Medulla oblongata (tissue), 1 donor: ENCODE results near the gene WNT3.

Experiments used
- DNase-seq: peaks from one replicate; pipeline ENCODE4 v3.0.0-alpha.2; 2015; ENCODE audit errors: extremely low spot score

The WNT3 gene

DNA sequence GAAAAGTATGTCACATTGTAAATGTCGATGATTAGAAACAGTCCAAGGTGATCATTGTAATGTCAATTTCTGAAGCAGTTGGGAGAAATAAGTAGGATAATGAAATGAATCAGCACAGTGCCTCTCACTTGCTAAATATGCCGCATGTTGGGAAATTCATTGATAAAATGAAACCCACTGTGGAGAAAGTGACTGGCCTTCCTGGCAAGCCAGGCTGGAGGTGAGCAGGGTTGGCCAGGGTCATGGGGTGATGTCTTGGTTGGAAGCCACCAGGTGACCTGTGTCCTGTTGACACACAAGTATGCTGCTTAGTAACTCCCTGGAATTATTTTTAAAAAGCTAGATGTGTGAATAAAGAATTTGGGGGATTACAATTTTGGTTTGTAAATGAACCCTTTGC lies 18.0 kb upstream of the WNT3 start:
- DNase-seq, result no peak

DNA sequence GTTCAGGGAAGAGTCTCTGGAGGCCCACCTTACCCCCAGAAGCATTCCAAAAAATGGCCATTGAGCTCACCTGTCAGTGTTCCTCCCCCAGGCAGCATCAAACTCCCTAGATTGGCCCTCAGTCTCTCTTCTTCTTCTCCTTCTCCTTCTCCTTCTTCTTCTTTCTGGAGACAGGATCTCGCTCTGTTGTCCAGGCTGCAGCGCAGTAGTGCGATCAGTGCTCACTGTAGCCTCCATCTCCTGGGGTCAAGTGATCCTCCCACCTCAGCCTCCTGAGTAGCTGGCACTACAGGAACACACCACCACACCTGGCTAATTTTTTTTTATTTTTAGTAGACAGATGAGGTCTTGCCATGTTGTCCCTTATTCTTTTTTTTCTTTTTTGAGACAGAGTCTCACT lies 16.4 kb upstream of the WNT3 start:
- no peak for DNase-seq

DNA sequence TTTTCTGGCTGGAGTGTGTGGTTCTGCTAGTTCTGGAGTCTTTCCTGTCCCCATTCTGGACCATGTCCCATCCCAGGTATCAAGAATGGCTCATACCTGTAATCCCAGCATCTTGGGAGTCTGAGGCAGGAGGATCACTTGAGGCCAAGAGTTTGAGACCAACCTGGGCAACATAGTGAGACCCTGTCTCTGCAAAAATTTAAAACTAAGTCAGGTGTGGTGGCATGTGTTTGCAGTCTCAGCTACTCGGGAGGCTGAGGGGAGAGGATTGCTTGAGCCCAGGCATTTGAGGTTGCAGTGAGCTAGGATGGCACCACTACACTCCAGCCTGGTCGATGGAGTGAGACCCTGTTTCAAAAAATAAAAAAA lies 15.3 kb upstream of the WNT3 start:
- no peak for DNase-seq

DNA sequence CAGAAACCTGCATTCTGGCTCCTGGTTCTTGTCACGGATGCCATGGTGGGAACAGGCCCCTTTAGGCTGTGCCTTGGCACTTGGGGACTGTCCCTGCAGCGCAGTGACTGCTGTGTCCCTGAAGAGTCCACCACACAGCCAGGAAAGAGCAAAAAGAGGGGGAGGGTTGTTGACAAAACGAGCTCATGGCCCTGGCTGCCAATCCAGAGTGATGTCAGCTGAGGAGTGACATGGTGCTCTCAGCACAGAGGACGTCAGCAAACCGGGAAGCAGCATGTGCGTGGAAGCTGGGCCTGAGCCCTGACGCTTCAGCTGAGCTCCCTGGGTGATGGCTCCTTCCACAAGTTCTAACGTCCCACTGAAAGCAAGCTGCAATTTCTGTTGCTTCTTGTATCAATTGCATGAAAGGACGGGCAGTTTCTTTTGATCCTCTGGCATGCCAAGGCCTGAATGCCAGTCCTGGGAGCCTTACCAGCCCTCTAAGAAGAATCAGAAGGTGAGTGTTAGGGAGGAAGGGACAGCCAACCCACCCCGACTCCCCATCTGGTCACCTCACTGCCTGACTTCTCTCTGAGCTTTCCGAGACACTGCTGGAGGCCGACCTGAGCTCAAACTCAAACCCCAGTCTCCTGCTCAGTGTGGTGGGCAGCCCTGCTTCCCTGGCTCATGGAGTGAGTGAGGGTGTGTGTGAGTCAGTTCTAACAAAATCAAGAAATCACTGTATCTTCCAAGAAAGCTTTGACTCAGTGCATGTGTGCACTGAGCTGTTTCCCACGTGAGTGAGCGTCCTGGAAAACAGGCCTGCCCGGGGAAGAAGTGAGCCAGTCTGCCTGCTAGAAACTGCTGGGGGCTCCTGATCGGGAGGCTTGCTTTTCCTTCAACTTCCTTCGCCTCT lies 14.7 kb upstream of the WNT3 start:
- DNase-seq, result peak; percentile 85

DNA sequence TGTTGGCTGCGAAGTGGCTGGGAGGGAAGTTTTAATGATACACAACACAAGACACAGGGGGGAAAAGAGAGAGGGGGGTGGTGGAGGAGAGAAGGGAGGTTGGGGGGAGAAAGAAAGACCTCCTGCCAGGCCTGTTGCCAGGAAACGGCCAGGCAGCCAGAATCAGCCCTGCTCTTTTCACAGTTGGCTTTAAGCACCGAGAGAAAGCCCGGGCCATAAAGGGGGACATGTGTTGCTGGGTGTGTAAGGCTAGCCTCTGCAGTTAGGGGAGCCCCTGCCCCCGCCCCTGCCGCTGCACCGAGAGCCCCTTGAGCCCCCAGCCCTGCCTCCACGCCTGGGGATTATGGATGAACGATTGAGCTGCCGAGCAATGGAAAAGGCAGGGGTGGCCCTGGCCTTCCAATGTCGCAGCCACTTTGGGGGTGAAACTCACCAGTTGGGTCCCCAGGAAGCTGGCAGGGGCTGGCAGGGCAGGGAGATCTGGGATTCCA lies 13.9 kb upstream of the WNT3 start:
- DNase-seq, result peak; percentile 76

DNA sequence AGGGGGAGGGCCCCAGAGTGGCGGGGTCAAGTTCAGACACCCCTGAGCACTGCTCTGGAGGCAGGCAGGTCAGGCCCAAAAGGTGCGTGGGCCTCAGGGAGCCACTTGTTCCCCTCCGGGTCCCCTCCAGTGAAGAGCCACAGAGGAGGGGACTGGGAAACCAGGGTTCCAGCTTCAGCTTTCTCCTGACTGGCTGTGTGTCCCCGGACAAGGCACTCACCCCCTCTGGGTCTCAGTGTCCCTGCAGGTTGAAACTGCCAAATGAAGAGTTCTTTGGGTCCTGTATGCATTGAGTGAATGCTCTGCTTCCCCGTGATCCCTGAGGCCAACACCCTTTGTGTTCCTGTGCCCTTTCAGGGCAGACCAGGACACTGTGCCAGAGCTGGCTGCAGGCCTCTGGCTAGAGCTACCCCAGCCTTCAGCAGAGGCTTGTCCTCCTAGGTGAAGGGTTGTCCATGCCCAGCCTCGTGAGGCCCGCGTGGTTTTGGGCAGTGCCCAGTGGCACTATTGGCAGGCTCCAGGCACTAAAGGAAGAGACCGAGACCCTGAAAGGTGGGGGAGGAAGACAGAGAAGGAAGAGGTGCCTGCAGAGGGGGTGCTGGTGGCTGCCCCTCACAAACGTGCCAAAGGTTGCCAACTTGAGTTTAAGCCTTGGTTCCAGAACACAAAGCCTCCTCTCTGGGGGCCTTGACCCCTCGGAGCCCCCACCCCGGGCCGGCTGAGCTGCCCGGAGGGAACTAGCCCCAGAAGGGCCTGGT lies 13.3 kb upstream of the WNT3 start:
- peak; percentile 80 for DNase-seq

DNA sequence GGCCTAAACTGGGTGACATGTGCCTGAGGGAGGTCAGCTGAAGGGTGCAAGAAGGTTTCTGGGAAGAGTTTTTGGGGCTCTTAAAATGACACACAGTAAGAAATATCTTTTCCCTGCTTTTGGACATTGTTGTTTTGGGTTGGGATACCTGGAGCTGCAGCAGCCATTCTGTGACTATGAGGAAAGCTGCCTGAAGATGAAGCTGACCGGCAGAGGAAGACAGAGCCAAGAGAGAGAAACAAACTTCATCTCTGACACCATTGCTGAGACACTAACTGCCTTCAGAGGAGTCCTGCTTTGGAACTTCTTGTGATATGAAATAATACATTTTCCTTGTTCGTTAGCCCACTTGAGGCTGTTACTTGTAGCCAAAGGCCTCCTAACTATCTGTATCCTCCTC lies 8.8 kb upstream of the WNT3 start:
- no peak for DNase-seq

DNA sequence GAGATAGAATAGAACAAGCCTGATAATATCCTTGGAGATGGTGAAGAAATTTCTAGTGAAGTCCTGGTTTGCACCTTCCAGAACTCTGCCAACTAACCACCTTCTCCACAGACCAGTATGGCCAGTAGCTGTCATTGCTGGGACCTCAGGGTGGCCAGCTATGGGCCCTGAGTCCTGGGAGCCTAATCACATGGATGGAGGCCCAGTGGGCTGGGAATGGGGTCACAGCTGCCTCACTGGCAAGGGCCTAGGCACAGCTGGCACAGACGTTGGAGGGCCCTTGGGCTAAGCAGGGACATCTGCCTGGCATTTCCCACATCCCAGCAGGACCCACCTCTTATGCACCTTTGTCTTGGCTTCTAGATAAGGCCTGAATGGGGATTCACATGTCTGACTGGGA lies 7.6 kb upstream of the WNT3 start:
- no peak for DNase-seq

DNA sequence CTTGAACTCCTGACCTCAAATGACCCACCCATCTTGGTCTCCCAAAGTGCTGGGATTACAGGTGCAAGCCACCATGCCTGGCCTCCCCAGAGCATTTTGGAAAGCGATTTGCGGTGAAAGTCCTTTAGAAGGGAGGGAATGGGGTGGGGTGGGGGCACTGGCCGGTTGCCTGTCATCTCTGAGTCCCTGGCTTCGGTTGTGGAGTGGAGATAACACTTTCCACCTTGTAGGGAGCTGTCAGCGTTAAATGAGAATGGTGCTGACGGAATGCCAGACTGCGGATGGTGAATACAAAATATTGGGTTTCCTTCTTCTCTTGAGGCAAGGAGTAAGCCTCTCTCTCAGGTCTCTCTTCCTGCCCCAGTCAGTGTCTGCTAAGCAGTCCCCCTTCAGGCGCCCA lies 5.2 kb upstream of the WNT3 start:
- no peak for DNase-seq

DNA sequence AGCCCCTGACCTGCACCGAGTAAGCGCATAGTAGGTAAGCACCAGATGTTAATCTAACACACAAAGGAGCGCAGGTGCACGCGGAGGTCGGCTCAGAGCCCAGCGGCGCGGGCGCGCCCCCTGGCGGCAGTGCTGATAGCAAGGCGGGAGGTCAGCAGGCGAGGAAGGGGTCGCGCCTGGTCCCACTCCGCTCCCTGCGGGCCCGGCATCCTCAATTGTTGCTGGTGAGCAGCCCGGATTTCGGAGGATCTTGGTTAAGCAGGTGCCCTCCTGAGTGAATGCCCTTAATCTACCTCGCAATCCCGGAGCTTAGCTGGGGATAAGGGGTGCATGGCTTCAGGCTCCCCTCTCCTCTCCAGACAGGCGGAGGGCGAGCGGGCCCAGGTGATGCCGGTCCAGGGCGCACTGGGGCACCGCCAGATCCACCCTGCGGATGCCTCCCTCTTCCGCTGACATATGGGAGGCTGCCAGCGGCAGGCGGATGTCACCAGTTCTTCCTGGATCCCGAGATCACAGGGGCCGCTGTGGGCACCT lies 4.0 kb upstream of the WNT3 start:
- DNase-seq, result no peak

DNA sequence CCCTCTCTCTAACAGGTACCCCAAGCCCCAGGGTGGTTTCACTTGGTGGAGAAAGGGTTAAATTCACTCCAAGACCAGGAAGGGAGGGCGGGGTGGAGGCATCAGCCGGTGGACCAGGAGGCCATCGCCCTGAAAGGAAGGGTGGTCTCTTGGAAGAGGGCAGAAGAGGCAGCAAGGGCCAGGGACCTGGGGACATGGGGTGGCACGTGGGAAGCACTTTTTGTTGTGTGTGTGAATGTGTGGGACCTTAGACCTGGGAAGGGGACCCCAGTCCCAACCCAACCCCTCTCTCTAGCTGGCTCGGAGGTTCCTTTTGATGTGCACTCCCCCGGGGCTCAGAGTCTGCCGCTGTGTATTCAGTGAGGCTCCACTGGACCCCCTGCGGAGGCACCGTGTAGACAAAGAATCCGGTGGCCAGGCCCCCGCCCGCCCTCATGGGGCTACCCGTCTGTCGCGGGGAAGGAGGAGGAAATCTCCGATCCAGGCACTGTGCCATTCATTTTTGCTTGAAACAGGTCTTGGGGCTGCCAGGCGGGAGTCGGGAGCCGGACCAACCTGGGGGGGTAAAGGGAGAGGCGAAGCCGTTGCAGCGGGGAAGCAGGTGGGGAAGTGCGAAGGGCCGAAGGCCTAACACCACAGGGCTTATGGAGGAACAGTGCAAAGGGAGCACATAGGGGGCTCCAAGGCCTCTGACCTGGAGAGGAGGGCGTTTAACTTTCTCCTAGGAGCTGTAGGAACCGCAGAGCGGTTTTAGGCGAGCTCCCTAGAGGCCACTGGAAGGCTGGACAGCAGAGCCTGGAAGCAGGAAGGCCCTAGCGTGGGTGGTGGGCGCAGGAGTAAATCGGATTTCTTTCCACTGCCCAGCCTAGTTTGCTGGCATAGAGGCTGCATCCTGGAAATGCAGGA lies 3.2 kb upstream of the WNT3 start:
- DNase-seq, result no peak

DNA sequence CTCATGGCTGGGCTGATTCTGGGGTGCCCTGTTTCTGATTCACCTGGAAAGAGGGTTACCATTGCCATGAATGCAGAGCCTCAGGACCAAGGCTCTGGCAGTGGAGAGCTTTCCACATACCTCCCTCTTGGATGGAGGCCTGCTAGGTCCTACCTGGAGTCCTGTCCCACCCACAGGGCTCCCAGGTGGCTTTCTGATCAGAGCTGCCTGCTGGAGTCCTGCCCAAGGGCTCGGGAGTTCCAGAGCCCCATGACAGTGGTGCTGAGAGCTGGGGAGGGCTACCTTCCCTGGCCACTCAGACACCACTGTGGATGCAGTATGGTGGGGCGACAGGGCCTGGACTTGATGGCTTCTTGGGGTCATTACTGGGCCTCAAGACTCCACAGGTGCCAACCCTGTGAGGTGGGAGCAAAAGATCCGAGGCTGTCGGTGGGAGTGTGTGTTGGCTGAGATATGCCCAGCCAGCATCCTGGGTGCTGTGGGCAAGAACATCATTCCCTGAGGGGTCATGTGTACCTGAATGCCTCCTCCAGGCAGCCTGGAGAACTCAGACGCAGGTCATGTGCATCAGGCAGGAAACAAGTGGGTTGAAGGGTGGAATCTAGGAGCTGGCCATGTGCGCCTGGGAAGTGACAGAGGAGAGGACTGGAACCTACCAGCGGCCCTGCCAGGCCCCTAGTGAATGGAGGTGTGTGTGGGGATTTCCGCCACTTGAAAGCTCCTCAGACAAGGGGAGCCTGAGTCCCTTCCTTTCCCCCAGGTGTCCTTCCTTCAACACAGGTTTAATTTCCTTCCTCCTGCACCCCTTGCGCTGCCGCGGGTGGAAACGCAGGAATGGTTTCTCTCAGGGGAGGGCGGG lies 2.3 kb upstream of the WNT3 start:
- no peak for DNase-seq

DNA sequence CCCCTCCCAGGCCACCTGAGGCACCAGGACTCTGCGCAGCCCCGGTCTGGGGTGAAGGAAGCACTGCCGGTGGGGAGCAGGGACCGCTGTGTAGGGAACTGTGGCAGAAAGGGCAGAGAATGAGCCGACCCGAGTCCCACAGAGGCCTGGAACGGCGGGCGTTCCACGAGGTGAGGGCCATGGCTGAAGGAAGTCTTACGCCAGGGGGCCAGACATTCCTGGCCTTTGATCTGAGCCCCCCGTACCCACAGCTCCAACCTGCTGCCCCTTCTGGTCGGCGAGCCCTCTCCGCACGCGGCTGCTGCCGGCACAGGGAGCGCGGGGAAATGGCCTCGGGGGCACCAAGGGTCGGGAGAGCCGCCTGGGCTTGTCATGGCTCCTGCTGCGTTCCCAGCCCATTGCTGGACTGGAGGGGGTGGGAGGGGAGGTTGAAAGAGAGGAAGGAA lies 1.4 kb upstream of the WNT3 start:
- no peak for DNase-seq

DNA sequence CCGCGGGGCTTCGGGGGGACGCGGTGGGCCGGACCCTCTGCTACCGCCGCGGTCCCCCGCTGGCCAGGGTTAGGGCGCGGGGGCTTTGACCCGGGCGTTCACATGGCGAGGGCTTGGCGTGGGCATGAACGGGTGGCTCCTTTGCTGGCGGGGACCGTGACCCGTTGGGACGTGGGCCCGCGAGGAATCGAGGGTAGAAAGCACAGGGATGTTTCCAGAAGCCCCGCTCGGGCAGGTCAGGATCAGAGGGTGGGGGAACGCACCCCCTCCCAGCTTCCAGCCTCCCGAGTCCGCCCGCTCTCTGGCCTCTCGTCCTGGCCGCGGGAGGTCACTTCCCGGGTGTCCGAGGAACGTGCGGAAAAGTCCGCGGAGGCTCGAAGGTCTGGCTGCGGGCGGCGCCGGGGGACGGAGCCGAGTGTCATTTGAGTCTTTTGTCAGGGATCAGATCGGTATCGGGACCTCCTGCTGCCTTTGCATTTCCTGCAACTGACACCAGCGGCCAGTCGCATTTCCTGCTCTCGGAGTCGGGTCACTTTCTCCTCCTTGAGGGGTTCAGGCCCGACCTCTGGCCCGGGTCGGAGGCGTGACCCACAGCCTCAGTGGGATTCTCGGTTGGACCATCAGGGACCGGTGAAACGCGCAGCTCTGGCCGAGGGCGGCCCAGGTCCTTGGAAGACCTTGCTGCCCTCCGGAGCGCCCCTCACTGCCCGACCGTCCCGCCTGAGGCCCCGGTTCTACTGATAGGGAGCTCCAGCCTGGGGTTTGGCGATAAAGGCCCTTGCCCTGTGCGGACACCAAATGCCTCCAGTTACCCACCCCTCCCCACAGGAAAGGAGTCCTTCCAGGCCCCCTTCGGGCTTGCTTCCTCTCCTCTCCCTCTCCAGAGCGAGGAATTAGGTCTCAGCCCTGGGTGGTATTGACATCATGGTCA lies 702 bp upstream of the WNT3 start:
- no peak for DNase-seq

DNA sequence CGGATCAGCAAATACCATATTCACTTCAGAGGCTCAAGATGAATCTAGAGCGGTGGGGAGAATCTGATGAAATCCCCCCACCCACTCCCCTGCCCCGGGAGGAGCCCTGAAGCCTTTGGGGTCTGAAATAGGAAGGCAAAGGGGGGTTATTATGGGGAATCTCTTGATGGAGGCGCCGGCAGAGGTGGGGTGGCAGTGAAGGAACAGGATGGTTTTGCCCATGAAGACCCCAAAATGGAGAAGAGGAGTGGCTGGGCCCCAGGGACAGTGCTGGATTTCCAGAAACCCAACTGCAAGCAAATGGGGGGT lies 637 bp downstream of the WNT3 start:
- no peak for DNase-seq

DNA sequence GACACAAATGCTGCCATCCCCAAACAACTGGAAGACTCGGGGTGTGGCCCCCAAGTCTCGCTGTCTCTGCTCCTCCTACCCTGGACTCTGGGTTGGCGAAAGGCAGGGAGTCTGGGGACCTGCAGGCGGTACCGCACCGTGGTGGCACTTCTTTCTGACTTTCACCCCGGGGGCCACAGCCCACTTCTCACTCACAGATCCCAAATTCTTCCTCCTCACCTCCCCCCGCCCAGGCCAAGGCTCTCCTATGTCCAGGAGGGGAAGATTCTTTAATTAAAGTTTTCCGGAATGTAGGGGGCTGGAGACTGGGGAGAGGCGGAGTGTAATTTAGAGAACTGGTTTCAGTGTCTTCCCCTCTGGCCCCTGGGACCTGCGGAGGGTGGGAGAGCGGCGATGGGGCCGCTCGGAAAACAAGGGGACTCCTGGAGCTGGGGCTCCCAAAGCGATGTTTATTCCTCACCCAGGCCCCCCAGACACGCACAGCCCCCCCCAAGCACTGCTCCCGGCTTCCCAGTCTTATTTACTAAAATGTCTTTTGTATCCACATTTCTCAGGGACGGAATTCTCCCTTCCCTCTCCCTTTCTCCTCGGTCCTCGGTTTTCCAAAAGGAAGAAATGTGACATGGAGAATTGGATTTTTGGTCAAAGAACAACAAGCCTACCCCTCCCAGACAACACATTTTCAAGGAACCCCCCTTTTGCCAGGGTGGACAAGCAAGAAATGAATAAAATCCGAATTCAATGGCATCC lies 1.2 kb downstream of the WNT3 start:
- DNase-seq, result no peak

DNA sequence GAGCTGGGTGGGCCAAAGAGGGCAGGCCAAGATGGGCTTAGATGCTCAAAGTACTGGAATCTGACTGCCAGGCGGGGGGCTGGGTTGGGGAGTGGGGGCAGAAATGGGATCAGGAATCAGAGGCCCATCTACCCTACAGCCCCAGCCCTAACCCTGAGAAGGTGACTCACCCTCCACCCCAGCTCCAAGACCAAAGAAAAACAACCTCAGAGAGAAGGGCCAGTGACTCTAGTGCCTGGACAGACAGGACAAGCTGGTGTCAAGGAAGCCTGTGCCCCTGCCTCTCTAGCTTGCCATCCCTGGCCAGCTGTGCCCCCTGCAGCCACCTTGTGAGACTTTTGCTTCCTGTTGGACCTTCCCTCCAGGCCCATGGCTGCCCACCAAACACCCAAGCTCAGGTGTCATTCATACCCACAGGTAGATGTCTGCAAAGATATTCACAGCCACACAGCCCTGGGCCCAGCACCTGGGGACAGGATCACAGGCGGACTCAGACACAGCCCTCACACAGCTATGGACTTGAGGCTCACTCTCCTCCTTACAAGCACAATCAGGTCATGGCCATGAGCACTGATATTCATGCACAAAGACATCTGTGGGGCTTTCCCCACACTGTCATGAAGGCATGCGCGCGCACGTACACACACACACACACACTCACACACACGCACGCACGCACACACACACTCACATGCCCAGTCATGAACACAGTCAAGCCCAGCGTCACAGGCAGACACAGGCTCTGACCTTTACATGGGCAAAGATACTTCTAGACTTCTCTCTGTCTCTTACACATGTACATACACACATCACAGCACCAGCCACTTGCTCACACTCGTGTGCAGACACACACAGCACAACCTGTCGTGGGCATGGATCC lies 2.8 kb downstream of the WNT3 start:
- DNase-seq, result no peak

DNA sequence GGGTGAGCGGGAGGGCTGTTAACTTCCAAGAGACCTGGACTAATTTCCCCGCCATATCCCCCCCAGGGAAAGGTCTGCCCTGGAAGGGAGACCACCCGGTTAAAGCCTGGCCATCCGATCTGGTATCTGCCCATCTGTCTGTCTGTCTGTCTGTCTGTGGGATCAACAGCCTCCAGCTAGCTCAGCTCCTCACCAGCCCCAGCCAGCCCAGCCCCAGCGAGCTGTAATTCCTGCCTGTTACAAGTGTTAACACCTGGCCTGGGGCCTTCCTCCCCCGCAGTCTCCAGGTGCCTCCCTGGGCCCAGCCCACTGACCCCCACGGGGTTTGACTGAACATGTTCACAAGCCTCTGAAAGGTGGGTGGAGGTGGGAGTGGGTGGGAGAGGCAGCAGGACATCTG lies 4.0 kb downstream of the WNT3 start:
- no peak for DNase-seq
